Upper lobe of left lung (tissue), 4 donors: Measurements from ENCODE around the gene CACNG1.

ENCODE experiments used
- CTCF ChIP-seq, 6 experiments: fragments of 450-650 bp in 4 of 6; fragments of 200-600 bp in 2 of 6; sonication (generic) in 2 of 6; IDR thresholded peaks; one replicate each; pipeline ENCODE4 v1.5.1; 2016 to 2019; ENCODE audit warnings: antibody characterized with exemption in 6 of 6
- EP300 ChIP-seq, 4 donors: sonication (generic); formaldehyde crosslinking; IDR thresholded peaks; one replicate each; pipeline ENCODE4 v1.5.1; 2017; ENCODE audit warnings: antibody characterized with exemption in 4 of 4, control low read depth in 2 of 4
- POLR2A ChIP-seq, 4 donors: fragments of 450-650 bp; IDR thresholded peaks; one replicate each; pipeline ENCODE4 v1.5.1; 2016 to 2017; ENCODE audit warnings: antibody characterized with exemption in 4 of 4, mild to moderate bottlenecking in 2 of 4
- POLR2AphosphoS5 ChIP-seq, 2 donors: sonication (generic); formaldehyde crosslinking; IDR thresholded peaks; one replicate each; pipeline ENCODE4 v1.5.1; 2017; ENCODE audit warnings: antibody characterized with exemption in 2 of 2

- TF ChIP-seq POLR2A (IDR thresholded peaks at IDR 0.05) (no peak), CTCF (IDR thresholded peaks at IDR 0.05) (no peak), EP300 (IDR thresholded peaks at IDR 0.05) (no peak), POLR2AphosphoS5 (IDR thresholded peaks at IDR 0.05) (no peak)
Observed at GRCh38 chr17:67074781-67075180, 30.4 kb downstream of the CACNG1 start.
